ENCODE data around the gene HSD17B1.
A peak's percentile ranks its signal among the peaks of the same experiment; 100 is the strongest.

Gene HSD17B1

GRCh38 chr17:42574463-42574862 is 21.7 kb downstream of the HSD17B1 start:
- TF ChIP-seq CTCF (IDR thresholded peaks at IDR 0.05; ENCODE audit: low read depth, low read length), result no peak
- no peak for DNase-seq (ENCODE audit: extremely low read depth, low read depth)

GRCh38 chr17:42577140-42577531 is 24.4 kb downstream of the HSD17B1 start:
- TF ChIP-seq CTCF (IDR thresholded peaks at IDR 0.05; ENCODE audit: low read depth, low read length), result no peak
- no peak for DNase-seq (ENCODE audit: extremely low read depth, low read depth)

- peak; percentile 43 for TF ChIP-seq CTCF (IDR thresholded peaks at IDR 0.05; ENCODE audit: low read depth, low read length)
These were observed 25.0 kb downstream of the HSD17B1 start, which contains the start of gene PSMC3IP for GRCh38 chr17:42577532-42578281. Gene PSMC3IP (minus strand): TSS chr17:42577729. CDS start chr17:42577686, 43 bp downstream.

GRCh38 chr17:42578282-42578869 is 25.7 kb downstream of the HSD17B1 start:
- no peak for DNase-seq (ENCODE audit: extremely low read depth, low read depth)
- TF ChIP-seq CTCF (IDR thresholded peaks at IDR 0.05; ENCODE audit: low read depth, low read length), result peak; percentile 74

More at GRCh38 chr17:42577532-42578281, 25.0 kb downstream of the HSD17B1 start, which contains the start of gene PSMC3IP:
- peak; percentile 84 for DNase-seq (ENCODE audit: extremely low read depth, low read depth)

- no peak for DNase-seq (ENCODE audit: extremely low read depth, low read depth)
- no peak for TF ChIP-seq CTCF (IDR thresholded peaks at IDR 0.05; ENCODE audit: low read depth, low read length)
These were observed 27.2 kb downstream of the HSD17B1 start for GRCh38 chr17:42579794-42580551.

- DNase-seq (ENCODE audit: extremely low read depth, low read depth), result no peak
- no peak for TF ChIP-seq CTCF (IDR thresholded peaks at IDR 0.05; ENCODE audit: low read depth, low read length)
These were observed 29.1 kb downstream of the HSD17B1 start for GRCh38 chr17:42581744-42582270.
